ENCODE data around the gene ELAVL3.
"Not testable (repeated sequence)": the region's sequence is repeated elsewhere in the genome, so short reads cannot be mapped to it uniquely, and the experiment has no call there.

The ELAVL3 gene

DNA sequence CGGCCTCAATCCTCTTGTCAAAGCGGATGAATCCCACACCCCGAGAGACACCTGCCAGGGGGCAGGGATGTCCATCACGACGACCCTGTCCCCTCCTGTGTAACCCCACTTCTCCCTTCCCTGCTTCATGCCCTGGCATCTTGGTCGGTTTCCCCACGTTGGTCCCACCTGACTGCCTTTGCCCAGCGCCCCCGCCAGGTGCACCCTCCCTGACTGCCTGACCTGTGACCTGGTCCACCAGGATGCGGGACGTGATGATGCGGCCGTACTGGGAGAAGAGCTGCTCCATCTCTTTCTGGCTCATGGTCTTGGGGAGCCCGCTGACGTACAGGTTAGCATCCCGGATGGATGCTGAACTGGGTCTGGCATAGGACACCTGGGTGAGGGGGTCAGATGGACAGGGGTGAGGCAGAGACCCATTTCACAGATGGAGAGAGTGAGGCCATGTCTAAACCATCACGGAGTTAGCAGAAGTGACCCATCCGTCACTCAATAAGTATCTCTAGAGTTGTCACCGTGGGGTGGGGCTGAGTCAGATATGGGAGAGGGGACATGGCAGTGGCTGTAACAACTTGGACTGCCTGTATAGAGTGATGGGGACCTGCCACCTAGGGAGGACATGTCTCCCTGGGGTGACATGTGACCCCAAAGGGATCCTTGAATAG, 22.5 kb downstream of the ELAVL3 start:
- DNase-seq: no peak

DNA sequence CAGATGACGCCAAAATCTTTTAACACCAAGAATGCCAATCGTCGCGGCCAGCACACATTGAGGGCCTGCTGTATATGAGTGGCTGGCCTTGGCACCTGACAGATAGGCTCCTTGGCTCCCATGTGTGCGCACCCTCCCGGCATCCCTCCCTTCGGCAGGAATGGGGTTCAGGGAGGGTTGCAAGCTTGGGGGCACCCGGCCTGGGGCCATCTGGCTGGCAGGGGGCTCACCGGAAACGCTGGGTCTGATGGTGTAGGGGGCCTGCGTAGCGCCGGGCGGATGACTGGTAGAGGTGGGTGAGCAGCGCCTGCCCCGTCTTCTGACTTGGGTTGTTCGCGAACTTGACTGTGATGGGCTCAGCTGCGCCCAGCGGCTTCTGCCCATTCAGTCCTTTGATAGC, 23.0 kb downstream of the ELAVL3 start:
- DNase-seq: no peak

DNA sequence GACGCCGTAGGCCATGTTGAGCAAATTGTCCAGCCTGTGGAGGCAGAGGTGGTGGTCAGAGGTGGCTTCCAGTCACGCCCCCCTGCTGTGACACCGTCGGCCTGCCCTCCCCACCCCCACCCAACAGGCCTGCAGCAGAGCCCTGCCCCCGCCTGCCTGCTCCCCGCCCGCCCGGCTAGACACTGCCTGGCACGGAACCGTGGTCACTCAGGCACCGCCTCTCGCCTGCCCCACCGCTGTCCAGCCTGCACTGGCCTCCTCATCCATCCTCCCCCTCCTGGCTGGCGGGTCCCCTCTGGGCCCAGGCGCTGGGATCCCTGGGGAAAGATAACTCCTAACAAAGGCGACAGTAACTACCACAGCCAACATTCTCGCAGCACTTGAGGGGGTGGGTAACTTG, 23.7 kb downstream of the ELAVL3 start:
- DNase-seq: no peak

DNA sequence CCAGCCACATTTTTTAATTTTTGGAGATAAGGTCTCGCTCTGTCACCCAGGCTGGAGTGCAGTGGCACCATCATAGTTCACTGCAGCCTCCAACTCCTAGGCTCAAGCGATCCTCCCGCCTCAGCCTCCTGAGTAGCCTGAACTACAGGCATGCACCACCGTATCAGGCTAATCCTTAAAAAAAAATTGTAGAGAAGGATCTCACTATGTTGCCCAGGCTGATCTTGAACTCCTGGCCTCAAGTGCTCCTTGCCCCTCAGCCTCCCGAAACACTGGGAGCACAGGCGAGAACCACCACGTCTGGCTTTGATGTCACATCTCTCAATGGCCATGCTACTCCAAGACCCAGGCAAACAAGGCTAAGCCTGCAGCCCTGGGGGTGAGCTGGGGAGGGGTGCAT, 24.2 kb downstream of the ELAVL3 start:
- no peak for DNase-seq

DNA sequence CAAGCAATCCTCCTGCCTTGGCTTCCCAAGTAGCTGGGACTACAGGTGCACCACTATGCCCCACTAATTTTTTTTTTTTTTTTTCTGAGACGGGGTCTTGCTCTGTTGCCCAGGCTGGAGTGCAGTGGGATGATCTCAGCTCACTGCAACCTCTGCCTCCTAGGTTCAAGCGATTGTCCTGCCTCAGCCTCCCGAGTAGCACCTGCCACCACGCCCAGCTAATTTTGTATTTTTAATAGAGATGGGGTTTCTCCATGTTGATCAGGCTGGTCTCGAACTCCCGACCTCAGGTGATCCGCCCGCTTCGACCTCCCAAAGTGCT, 25.7 kb downstream of the ELAVL3 start:
- not testable (repeated sequence) for DNase-seq

DNA sequence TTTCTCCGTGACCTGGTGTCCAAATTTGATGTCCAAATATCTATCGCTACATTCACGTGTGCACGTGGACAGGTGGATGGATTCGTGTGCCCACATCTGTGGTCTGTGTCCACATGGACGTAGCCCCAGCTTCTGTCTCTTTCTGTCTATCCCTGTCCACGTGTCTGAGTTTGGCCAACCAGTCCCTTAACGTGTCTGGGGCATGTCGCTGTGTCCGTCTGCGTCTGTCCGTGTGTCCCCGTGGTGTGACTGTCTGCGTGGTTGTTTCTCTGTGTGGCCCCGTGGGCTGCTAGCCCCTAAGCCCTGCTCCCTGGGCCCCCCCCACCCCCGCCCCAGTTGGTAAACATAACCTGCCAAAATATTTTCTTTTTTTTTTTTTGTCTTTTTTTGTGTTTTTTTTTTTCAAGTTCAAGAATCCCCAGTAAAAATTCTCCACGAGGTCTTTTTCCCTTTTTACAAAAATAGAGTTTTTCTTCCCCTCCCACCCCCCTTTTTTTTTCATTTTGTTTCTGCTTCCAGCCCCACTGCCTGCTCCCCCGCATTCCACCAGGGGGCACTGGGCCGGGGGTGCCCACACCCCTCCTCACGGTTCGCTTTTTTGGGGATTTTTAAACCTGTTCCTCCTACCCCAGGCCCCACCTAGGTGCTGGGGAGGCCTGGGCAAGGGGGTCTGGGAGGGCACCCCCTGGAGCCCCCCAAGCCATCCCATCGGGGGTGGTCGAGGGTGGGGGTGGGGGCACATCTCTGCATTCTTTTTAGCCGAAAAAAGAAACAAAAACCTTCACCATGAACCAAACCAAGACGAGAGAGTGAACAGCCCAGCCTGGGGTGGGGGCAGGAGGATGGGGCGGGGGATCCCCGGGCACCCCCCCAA, 27.1 kb downstream of the ELAVL3 start:
- no peak for DNase-seq

DNA sequence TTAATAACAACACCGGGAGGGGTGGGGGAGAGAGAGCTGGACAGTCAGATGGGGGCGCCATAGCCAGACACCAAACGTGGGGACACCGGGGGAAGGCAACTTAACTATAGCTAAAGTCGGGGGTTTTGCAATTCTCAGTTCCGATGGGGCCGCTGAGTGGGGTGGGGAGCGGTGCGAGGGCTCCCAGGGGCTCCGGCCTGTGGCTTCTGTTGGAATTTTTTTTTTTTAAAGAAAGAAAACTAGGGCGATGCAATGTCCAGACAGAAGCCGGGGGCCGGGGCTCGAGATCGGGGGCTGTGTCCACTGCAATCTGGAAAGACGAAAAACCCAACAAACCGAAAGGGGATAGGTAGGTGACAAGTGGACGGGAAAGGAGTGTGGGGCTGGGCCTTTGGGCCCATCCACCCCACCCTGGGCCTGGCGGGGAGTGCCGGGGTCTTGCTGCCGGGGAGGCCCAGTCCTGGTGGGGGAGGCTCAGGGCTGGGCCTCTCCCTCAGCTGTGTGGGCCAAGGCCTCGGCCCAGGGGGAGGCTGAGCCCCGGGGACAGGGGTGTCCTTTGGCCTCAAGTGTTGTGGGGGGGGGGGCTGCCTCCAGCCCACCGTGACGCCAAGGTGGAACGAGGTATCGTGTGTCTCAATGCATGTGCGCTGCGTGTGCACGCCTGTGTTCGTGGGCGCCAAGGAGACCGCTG, 28.1 kb downstream of the ELAVL3 start:
- DNase-seq: no peak

DNA sequence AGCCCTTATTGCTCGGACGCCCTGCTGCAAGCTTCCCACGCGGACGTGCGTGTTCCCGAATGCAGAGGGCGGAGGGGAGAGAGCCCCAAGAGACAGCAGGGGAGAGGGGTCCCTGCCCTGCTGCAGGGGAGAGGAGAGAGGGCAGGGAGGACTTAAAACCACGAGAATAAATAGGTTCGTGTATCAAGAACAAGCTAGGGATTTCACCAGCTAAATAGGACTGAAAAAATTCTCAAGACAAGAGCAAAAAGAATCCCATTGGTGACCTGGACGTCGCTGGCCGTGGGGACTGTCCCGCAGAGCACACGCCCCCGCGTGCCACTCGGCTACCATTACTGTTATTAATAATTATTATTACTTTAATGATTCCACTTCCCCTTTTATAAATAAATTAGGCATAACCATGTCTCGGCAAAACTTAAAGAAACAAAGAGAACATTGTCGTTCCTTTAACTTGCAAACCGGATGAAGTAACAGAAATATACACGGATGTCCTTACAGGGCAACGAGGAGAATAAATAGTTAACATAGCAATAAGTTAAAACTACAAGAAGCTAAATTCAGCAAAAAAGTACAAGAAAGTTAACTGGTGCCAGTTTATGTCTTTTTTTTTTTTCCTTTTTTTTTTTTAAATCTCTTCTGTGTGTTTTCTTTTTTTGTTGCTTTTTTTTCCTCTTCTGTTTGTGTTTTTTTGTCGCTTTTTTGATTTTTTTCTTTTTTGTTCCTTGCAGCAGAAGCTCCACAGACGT, 28.8 kb downstream of the ELAVL3 start:
- DNase-seq: no peak

DNA sequence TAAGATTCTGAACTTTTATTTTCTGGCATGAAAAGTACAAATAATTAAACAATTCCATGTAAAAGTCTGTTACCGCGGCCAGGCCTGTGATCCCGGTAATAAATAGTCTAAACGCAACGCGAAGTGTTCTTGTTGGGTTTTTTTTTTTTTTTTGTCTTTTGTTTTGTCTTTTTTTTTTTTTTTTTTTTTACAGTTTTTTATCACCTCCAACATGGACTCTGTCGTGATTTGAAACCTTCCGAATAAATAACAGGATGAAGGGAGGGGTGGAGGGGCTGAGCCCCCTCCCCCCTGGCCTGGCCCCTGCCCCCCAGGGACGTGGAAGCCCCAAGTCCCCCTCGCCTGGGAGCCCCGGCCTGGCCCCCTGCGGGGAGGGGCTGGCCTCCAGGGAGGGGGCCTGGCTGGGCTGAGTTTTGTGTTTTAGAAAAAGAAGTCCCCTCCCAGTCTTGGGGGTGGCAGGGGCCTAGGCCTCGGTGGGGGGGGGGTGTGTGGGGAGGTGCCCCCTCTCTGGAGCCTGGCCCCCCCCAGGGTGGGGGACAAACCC, 29.4 kb downstream of the ELAVL3 start:
- no peak for DNase-seq

DNA sequence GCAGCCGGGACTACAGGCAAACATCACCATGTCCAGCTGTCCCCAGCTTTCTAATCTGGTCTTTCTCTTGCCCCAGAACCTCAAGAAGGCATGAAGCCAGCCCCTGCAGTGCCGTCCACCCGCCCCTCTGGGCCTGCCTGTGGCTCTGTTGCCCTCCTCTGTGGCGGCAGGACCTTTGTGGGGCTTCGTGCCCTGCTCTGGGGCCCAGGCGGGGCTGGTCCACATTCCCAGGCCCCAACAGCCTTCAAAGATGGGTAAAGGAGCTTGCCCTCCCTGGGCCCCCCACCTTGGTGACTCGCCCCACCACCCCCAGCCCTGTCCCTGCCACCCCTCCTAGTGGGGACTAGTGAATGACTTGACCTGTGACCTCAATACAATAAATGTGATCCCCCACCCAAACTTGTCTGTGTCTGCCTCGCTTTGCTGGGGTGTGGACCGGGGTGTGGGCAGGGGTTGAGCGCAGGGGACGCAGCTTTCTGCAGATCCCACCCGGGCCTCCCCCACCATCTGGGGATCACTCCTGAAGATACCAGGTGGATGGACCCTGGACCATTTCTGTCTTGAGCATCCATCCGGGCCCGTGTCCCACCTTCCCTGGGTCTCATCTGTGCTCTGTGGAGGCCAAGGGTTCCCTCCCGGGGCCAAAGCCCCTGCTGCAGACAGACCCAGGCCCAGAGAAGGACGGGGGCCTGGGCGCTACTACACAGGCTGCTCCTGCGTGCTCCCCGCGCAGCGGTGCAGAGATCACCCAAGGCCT, 30.1 kb downstream of the ELAVL3 start:
- no peak for DNase-seq

DNA sequence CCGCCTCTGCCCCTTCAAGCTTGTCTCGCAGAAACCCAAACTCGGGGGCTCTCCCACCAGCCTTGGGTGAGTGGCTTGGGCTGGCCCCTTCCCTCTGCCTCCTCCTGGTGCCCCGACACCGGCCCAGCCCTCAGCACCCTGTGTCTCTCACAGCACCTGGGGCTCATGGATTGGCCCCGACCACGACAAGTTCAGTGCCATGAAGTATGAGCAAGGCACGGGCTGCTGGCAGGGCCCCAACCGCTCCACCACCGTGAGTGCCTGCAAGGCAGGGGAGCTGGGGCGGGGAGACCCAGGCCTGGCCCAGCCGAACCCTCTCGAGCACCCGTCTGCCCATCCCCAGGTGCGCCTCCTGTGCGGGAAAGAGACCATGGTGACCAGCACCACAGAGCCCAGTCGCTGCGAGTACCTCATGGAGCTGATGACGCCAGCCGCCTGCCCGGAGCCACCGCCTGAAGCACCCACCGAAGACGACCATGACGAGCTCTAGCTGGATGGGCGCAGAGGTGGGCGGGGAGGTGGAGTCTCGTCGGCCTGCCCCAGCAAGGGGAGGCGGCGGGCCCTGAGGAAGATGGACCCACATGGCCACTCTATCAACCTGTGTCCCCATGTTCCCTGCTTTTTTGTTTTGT, 31.8 kb downstream of the ELAVL3 start:
- DNase-seq: no peak

DNA sequence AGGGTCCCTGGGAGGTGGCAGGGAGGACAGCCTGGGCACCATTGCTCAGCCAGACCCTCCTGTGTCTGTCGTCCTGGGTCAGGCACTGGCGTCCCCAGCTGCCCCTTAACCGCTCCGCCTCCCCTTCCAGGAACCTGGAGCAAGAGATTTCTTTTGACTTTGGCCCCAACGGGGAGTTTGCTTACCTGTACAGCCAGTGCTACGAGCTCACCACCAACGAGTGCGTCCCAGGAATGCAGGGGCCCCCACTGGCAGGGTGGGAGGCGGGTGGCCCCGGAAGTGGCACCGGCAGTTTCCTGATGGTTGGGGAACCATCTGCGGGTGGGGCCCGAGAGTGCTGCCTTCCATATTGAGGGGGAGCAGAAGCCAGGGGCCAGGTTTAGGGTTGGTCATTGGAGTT, 32.4 kb downstream of the ELAVL3 start:
- DNase-seq: no peak

DNA sequence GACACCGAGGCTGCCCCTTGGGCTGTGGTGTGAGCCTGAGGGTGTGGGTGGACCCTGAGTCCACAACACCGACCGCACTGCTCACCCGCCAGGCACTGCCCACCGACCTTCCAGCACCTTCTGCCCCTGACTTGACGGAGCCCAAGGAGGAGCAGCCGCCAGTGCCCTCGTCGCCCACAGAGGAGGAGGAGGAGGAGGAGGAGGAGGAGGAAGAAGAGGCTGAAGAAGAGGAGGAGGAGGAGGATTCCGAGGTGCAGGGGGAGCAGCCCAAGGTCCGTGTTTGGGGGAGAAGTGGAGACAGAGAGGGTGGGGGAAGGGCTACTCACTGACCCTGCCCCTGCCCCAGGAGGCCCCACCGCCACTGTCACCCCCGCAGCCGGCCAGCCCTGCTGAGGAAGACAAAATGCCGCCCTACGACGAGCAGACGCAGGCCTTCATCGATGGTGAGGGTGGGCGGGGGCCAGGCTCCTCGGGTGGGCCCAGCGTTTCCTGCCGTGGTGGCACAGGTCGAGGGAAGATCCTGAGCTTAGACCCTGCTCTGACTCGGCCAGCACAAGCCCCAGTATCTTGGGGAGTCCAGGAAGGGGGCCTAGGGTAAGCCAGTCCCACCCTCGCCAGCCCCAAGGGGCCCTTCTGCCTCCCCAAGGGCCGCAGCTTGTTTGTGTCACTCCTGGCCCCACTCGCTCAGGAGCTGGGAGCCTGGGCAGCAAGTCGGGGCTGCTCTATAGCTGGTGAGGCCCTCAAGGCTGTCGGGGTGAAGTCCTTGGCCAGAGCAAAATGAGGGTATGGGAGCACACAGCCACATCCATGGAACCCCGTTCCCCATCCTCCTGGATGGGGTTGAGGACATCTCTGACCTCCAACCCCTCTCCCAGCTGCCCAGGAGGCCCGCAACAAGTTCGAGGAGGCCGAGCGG, 33.2 kb downstream of the ELAVL3 start:
- DNase-seq: no peak

DNA sequence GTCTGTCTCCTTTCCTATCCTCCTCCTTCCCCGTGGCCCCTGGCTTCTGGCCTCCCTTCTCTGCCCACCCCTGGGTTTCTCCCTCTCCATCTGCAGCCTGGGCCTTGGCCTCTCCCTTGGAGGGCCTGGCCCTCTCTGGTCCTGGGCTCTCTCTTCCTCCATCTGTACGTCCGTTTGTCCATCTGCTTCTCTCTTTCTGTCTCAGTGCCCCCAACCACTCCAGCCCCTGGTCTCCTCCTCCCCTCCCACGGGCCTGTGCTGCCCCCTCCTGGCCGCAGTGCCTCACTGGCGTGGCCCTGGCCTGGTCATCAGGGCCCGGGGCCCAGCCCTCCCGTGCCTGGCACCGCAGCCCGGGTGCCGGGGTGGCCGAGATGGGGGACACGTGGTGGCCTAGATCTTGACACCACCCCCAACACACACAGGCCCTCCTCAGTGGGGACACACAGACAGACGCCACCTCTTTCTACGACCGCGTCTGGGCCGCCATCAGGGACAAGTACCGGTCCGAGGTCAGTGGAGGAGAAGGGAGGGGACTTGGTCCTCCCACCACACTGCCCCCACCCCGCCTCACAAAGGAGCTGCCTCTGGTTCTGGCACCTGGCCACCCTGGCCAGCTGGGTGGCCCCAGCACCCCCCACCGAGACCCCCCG, 34.1 kb downstream of the ELAVL3 start:
- DNase-seq: no peak

DNA sequence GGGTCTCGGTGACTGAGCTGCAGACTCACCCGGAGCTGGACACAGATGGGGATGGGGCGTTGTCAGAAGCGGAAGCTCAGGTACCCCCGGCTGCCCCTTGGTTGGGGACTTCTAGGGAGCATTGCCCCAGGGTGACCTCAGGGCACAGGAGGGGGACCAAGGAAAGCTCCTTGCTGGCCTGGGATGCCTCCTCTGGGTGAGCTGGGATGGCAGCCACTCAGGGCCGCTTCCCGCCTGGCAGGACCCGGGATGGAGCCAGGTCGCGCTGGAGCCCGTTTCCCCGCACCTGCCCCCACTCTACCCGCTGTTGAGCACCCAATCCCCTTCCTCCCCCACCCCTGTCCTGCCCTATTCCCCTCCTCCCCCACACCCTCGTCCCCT, 34.6 kb downstream of the ELAVL3 start:
- DNase-seq: no peak

DNA sequence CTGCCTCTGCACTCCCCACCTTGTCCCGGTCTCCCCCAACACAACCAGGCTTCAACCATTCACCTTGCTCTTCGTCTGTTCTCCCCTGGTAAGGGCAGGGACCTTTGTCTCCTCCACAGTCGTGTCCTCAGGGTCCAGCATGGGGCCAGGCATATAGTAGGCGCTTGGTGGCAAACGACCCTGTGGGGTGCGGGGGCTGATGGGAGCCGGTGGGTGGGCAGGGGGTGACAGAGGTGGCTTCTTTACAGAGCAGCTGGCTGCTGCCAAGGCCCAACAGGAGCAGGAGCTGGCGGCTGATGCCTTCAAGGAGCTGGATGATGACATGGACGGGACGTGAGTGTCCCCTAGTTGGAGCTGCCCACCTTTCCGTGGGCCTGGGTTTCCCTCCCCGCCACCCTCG, 35.7 kb downstream of the ELAVL3 start:
- DNase-seq: no peak

DNA sequence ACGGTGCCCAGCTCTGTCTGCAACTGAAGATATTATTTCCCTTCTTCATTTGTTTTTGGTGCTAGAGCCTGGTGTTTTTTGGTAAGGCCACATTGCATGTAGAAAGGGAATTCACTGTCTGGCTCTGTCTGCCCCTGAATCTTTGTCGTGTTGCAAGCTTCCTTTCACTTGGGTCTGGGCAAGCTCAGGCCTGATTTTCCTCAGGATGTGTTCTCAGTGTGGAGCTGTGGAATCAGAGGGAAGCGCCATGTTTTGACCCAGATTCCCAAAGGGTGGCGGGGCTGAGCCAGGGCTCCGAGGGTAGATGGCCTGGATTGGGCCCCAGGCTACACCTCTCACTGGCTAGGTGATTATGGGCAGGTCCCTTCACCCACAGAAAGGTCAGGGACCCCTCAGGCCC, 36.8 kb downstream of the ELAVL3 start:
- no peak for DNase-seq

DNA sequence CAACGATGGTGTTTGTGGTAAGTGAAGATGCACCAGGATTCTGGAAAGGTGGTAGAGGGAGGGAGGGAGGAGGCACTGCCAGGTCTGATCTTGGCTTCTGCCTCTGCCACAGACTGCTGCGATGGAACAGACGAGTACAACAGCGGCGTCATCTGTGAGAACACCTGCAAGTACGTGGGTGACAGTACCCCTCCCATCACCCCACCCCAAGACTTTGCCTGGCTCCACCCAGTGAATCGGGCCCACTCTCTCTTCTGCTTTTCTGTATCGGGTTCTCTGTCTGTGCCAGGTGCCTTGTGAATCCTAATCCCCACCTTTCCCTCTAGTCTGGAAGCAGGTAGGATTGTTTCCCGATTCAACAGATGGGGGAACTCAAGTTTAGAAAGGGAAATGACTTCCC, 42.9 kb downstream of the ELAVL3 start:
- DNase-seq: no peak

DNA sequence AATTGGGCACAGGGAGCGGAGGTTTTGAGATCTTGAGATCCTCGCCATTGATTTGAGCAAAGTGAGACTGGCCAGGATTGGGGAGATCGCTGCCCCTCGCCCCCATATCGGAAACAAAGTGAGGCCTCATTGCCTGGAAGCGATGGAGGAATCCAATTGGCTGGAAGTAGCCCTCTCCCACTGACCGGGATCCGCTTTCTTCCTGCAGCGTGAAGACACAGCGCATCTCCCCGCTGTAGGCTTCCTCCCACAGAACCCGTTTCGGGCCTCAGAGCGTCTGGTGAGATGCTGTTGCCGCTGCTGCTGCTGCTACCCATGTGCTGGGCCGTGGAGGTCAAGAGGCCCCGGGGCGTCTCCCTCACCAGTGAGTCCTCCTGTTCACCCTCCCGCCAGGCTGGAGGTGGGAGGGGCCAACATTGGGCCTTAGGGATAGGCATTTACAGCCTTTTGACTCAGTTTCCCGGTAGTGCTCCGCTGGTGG, 45.0 kb downstream of the ELAVL3 start:
- DNase-seq: no peak

Measured in NCI-H1048 (cell line).